Measurements from ENCODE around the gene FAM167B. TPM values are rescaled to one million over a fixed set of nuclear protein-coding genes. Genes with fewer than 3 reads are reported as not detected.
A peak's percentile ranks its signal among the peaks of the same experiment; 100 is the strongest.

Gene FAM167B
- total and polyA plus RNA-seq, 2 of the 4 experiments (the other 2 are of a cell fraction) = 0.18 to 0.53 TPM

DNA sequence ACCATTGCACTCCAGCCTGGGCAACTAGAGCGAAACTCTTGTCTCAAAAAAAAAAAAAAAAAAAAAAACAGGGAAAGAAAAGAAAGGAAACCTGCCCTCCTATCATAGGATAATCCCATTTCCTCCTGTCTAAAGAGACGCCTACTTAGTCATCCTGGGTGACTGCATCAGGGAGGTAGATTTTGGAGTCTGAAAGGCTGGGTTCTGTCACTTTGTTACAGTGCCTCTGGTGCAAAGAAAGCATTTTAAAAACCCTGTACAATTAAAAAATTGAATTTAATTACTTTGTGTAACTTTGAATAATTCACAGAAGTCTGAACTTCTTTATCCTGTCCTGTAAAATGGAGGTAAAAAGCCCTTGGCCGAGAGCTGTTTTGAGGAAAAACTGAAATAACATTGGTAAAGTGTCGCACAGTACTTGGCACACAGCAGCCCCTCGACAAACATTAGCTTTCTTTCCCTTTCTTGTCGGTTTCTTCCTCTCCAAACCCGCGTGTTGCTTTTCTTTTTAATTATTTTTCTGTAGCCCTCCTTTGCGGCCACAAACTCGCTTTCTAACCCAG is 44.2 kb downstream of the FAM167B start:
- CTCF ChIA-PET = interaction anchor here (0.7 to 0.8 kb wide), 3 partner anchors 12 to 270 kb away, joined by 3 to 4 read pairs (median 3); no protein-coding TSS in a partner anchor

More for the DNA sequence above, 44.2 kb downstream of the FAM167B start:
- ATAC-seq (ENCODE audit: low read depth) = no peak
- no peaks in the 10 kb centered on the region for H3K36me3 ChIP-seq (ENCODE audit: control insufficient read depth, insufficient read depth, low read length)
- H4K20me1 ChIP-seq (ENCODE audit: insufficient read depth, low read length) = peaks cover 13% of the 10 kb centered on the region; the same call in 1 of the 2 replicates
- H3K9me3 ChIP-seq (ENCODE audit: control insufficient read depth, insufficient read depth, low read length) = no peaks in the 10 kb centered on the region
- dilution Hi-C loops (cut with HindIII; ENCODE audit: low sequenced_read_pairs, unreplicated experiment) = no loop called here
- no peak overlapping the region; the same call in 1 of the 2 replicates for H3K23ac ChIP-seq (ENCODE audit: low read depth, low read length)
- peak overlapping the region; percentile 85 for H4K91ac ChIP-seq (ENCODE audit: insufficient read depth, low read depth, low read length)
- peak overlapping the region; percentile 31; the same call in 1 of the 2 replicates for H2AK5ac ChIP-seq (ENCODE audit: low read depth, low read length)
- H3K4me1 ChIP-seq (ENCODE audit: control insufficient read depth, insufficient read depth, low read length) = 0 out of 2 replicates have a peak, but pooled peaks cover 2% of the 10 kb centered on the region
- peaks cover 16 to 40% of the 10 kb centered on the region in 2 experiments; a peak in 3 of 4 replicates for H3K79me1 ChIP-seq (ENCODE audit: low read depth in 1 of 2, low read length in 2 of 2)
- peak; percentile 52 for DNase-seq
- peak overlapping the region; percentile 70; the same call in 2 of the 3 replicates for H2BK15ac ChIP-seq (ENCODE audit: low read depth, low read length)
- H3K4ac ChIP-seq (ENCODE audit: low read depth, low read length) = peak overlapping the region; percentile 77
- POLR2A ChIA-PET (ENCODE audit: unreplicated experiment) = no interaction called here
- peak overlapping the region; percentile 54 for H2BK20ac ChIP-seq (ENCODE audit: low read depth, low read length)
- H2AFZ ChIP-seq (replicated peaks; ENCODE audit: low read length, poor library complexity) = peak overlapping the region; percentile 94
- H2AK9ac ChIP-seq (replicated peaks; ENCODE audit: low read depth, low read length, poor library complexity) = peak overlapping the region; percentile 48
- H3K27ac ChIP-seq (ENCODE audit: insufficient read depth, low read length) = peak overlapping the region; percentile 83
- H2BK5ac ChIP-seq (ENCODE audit: low read depth, low read length, poor library complexity, severe bottlenecking) = peak overlapping the region; percentile 47
- TF ChIP-seq NFE2L2 (IDR thresholded peaks at IDR 0.05; ENCODE audit: low read depth, low read length) (no peak), BHLHE40 (IDR thresholded peaks at IDR 0.05; ENCODE audit: low read depth, low read length) (no peak), POLR2A (IDR thresholded peaks at IDR 0.05; ENCODE audit: low read depth, low read length) (no peak), RFX5 (IDR thresholded peaks at IDR 0.05; ENCODE audit: low read depth, low read length) (no peak), CHD1 (IDR thresholded peaks at IDR 0.05; ENCODE audit: low read depth, low read length) (no peak), MXI1 (IDR thresholded peaks at IDR 0.05; ENCODE audit: borderline replicate concordance, low read depth, low read length) (no peak), SMC3 (IDR thresholded peaks at IDR 0.05; ENCODE audit: low read depth, low read length) (no peak), FOS (IDR thresholded peaks at IDR 0.05; ENCODE audit: low read depth, low read length) (no peak), MAZ (IDR thresholded peaks at IDR 0.05; ENCODE audit: borderline replicate concordance, low read depth, low read length) (no peak), RAD21 (IDR thresholded peaks at IDR 0.05; ENCODE audit: low read length) (no peak)
- TF ChIP-seq, protein P1, sequence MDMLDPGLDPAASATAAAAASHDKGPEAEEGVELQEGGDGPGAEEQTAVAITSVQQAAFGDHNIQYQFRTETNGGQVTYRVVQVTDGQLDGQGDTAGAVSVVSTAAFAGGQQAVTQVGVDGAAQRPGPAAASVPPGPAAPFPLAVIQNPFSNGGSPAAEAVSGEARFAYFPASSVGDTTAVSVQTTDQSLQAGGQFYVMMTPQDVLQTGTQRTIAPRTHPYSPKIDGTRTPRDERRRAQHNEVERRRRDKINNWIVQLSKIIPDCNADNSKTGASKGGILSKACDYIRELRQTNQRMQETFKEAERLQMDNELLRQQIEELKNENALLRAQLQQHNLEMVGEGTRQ (IDR thresholded peaks at IDR 0.05; ENCODE audit: low read depth, low read length) = no peak
- TF ChIP-seq, protein P2, sequence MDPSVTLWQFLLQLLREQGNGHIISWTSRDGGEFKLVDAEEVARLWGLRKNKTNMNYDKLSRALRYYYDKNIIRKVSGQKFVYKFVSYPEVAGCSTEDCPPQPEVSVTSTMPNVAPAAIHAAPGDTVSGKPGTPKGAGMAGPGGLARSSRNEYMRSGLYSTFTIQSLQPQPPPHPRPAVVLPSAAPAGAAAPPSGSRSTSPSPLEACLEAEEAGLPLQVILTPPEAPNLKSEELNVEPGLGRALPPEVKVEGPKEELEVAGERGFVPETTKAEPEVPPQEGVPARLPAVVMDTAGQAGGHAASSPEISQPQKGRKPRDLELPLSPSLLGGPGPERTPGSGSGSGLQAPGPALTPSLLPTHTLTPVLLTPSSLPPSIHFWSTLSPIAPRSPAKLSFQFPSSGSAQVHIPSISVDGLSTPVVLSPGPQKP (IDR thresholded peaks at IDR 0.05; ENCODE audit: borderline replicate concordance, low read depth, low read length) = no peak
- in situ Hi-C loops (cut with MboI; ENCODE audit: low sequenced_read_pairs) = no loop called here
- H4K5ac ChIP-seq (ENCODE audit: low read depth, low read length) = peak overlapping the region; percentile 73
- H3K56ac ChIP-seq (ENCODE audit: extremely low read depth, insufficient read depth, low read length) = peak overlapping the region; percentile 80
- H3K4me3 ChIP-seq (ENCODE audit: insufficient read depth, low read depth, low read length) = peak overlapping the region; percentile 35
- no peaks in the 10 kb centered on the region for H3K27me3 ChIP-seq (ENCODE audit: control insufficient read depth, insufficient read depth, low read length)
- peak overlapping the region; percentile 73 for H2BK120ac ChIP-seq (ENCODE audit: low read depth, low read length)
- H3K9ac ChIP-seq (ENCODE audit: low read depth, low read length) = peak overlapping the region; percentile 66
- peak overlapping the region; percentile 98 for H4K8ac ChIP-seq (ENCODE audit: low read depth in 2 of 2, low read length in 2 of 2)
- BruUV-seq (replicated peaks) = no TSS peak
- intact Hi-C loops (cut with micrococcal nuclease) = loop anchor here (5.0 kb wide), 1 partner anchor 69 kb away; the partner anchor contains the start of genes EIF3I and TMEM234
- H3K18ac ChIP-seq (ENCODE audit: low read depth, low read length) = peak overlapping the region; percentile 40
- H3K4me2 ChIP-seq (ENCODE audit: low read depth, low read length) = peak overlapping the region; percentile 61
- peaks cover 7% of the 10 kb centered on the region; the same call in 1 of the 2 replicates for H3K9me1 ChIP-seq (ENCODE audit: insufficient read depth, low read length)
- 71% methylated on average over 7 of the region's 10 CpGs; no CpG with 5 or more reads in 1 of the 2 experiments for WGBS, 2 experiments (ENCODE audit: extremely low coverage in 2 of 2, insufficient read length in 1 of 2)
- peak overlapping the region; percentile 79 for H3K14ac ChIP-seq (replicated peaks; ENCODE audit: low read depth, low read length)

Measured in IMR-90 (cell line).